HG03280 (cell line): ENCODE data around the gene SURF2.
"Not testable (repeated sequence)": the region's sequence is repeated elsewhere in the genome, so short reads cannot be mapped to it uniquely, and the experiment has no call there.

Experiments used
- ATAC-seq: cut with Tn5 transposase; IDR thresholded peaks from one replicate; pipeline ENCODE4 v1.9.1; 2021; ENCODE audit warnings: mild to moderate bottlenecking, moderate library complexity; ENCODE audit not compliant: unreplicated experiment

Gene SURF2

DNA sequence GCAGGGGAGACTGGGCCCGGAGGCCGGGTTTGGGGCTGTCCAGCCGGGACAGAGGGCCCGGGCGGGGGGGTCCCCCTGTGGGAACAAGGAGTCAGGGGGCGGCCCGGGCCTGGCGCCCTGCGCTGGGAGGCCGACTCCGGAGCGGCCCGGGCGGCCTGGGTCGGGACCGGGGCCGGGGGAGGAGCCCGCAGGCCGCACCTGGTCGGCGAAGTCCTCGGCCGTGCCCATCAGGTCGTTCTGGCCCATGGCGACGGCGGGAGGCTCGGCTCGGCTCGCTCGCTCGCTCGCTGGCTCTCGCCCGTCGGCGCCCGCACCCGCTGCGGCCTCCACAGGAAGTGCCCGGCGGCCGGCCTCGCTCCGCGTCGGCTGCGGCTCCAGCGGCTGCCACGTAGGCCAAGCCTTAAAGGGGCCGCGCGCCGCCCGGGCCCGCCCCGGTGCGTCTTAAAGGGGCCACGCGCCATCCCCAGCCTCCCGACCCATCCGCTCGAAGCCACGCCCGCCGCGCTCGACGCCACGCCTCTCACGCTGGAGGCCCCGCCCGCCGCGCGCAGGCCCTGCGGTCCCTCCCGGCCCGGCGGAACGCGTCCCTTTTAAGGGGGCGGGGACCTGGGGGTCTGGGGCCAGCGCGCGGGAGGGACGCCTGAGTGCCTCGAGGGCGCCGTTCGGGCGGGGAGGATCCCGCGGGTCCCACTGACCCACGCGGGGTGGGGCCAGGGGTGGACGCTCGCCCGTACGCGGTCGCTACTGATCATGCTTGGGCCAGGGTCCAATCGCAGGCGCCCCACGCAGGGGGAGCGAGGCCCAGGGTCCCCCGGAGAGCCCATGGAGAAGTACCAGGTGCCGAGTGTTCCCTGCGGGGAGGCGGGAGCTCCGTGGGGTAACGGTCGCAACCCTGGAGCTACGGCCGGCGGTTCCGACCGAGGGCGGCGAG is 19.6 kb downstream of the SURF2 start, which contains the start of the genes STKLD1 and SURF4:
STKLD1 (plus strand) TSS at position 643 of the 931 bp plus-strand sequence; CDS start at position 751, 108 bp downstream.
SURF4 (minus strand) TSS at position 337 of the 931 bp plus-strand sequence; CDS start at position 246, 91 bp downstream.
- ATAC-seq = peak; percentile 93

DNA sequence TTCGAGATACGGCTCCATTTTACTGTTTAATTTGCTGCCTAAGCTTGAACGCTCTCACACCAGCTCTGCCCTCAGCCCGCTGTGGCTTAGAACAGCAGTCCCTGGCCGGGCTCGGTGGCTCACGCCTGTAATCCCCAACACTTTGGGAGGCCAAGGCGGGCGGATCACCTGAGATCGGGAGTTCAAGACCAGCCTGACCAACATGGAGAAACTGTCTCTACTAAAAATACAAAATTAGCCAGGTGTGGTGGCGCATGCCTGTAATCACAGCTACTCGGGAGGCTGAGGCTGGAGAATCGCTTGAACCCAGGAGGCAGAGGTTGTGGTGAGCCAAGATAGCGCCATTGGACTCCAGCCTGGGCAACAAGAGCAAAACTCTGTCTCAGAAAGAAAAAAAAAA is 20.9 kb downstream of the SURF2 start:
- ATAC-seq = not testable (repeated sequence)

DNA sequence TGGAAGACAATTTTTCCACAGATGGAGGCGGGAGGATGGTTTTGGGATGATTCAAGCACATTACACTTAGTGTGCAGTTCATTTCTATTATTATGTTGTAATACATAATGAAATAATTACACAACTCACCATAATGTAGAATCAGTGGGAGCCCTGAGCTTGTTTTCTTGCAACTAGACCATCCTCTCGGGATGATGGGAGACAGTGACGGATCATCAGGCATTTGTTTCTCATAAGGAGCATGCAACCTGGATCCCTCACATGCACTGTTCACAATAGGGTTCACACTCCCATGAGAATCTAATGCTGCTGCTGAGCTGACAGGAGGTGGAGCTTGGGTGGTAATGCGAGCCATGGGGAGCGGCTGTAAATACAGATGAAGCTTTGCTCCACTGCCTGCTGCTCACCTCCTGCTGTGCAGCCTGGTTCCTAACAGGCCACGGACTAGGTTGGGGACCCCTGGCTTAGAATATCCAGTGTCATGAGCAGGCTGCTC is 21.4 kb downstream of the SURF2 start:
- ATAC-seq = no peak

DNA sequence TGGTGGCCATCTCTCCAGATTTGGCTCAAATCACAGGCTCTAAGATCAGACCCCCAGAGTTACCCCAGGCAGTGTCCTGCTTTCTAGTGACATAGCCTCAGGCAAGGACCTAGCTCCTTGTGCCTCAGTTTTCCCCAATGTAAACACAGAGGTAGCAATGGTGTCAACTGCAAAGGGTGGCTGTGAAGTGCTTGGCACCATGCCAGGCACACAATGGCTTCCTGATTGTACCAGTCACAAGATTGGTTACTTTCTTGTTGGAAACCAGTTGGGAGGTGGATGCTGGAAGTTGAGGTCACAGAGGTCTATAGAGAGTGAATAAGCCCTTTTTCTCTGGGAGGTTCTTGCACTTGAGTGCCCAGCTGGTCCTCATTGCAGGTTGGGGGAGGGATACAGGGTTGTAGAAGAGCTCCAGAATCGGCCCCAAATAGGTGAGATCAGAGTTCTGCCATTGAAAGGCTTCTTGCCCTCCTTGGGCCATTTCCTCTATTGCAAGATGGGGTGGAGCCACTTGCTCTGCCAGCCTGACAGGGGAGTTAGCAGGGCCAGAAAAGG is 22.1 kb downstream of the SURF2 start:
- no peak for ATAC-seq

DNA sequence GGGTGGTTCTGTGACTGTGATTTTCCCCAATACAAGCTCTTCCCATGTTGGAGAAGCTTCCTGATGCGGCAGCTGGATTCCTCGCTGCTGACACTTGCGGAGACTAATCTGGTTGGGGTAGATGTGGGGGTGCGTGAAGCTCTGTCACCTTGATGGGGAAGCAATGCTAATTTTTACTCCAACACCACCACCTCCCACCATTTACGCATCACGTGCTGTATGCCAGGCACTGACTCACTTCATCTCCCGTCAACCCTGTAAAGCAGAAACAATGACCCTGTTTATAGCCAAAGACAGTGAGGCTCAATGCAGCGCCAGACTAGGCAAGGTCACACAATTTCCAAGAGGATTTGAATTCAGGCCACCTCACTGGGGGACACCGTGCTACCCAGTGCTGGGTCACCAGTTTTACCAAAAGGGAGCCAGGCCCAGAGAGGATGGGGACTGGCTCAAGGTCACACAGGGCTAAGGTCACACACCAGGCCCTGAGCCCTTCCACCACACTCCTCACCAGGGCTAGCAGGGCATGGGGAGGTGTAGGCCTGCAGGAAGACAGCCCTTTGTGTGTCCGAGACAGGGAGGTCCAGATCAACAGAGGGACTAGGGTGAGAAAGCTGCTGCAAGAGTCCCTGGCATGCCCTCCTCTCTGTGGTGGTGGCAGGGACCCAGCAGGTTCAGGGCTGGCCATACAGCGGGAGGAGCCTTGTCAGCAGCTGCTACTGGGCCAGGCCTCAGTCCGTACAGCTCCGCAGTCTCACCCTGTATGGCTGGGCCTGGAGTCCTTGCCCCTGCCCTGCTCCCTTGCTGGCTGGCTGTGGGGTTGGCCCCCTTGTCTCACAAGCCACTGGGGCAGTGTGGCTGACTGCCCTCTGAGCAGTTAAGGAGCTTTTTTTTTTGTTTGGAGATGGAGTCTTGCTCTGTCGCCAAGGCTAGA is 23.1 kb downstream of the SURF2 start:
- ATAC-seq = no peak

DNA sequence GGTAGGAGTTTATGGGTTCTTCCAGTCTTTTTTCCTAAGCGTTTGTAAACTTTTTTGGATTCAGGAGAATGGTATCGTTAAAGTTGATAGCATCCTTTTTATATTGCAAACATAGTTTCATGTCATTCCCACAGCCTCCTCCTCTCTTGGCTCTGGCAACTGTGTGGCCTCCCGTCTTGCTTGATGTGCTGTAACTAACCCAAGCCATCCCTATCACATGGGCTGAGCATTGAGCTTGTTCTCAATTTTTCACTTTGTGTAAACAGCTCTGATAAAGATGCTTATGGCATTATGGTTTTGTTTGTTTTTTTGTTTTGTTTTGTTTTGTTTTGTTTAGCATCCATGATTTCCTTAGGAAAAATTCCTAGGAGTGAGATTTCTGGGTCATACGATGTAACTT is 24.4 kb downstream of the SURF2 start:
- no peak for ATAC-seq

DNA sequence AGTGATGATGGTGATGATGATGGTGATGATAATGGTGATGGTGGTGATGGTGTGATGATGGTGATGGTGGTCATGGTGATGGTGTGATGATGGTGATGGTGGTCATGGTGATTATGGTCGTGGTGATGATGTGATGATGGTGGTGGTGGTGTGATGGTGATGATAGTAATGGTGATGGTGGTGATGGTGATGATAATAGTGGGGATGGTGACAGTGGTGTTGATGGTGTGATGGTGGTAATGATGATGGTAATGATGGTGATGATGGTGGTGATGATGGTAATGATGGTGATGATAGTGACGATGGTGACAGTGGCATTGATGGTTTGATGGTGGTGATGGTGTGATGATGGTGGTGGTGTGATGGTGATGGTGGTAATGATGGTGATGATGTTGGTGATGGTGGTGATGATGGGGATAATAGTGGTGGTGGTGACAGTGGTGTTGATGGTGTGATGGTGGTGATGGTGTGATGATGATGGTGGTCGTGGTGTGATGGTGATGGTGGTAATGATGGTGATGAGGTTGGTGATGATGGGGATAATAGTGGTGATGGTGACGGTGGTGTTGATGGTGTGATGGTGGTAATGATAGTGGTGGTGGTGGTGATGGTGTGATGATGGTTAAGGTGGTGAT is 26.3 kb downstream of the SURF2 start:
- no peak for ATAC-seq

DNA sequence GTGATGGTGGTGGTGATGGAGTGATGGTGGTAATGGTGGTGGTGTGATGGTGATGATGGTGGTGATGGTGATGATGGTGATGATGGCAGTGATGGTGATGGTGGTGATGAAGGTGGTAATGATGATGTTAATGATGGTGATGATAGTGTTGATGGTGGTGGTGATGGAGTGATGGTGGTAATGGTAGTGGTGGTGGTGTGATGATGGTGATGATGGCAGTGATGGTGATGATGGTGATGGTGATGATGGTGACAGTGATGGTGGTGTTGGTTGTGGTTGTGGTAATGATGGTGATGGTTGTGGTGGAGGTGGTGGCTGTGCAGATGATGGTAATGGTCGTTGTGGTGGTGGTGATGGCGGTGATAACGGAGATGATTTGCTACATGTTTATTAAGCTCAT is 27.1 kb downstream of the SURF2 start:
- ATAC-seq = no peak

DNA sequence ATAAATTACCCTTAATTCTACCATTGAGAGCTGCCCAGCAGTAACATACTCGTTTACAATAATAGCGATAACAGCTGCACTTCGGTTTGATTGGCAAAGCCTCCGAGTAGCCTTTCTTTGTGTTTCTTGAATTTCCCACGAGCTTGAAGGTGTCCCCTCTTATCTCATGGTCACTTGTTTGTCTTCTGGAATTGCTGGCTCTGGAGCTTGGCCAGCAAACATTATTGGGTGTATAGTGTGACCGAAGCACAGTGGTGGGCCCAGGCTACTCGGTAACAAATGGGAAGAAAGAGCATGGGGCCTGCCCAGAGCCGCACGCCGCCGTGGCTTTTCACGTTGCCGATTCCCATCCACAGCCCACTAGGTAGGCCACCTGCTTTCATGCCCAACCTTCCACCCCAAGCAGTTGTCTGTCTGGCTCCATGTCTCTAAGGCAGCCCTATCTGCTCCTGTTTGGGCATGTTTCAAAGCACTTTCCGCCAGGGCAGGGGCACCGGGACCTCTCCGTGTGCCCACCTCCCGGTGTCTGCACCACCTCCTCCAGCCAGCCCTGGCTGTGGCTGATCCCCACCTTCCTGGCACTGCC is 28.5 kb downstream of the SURF2 start:
- ATAC-seq = no peak

DNA sequence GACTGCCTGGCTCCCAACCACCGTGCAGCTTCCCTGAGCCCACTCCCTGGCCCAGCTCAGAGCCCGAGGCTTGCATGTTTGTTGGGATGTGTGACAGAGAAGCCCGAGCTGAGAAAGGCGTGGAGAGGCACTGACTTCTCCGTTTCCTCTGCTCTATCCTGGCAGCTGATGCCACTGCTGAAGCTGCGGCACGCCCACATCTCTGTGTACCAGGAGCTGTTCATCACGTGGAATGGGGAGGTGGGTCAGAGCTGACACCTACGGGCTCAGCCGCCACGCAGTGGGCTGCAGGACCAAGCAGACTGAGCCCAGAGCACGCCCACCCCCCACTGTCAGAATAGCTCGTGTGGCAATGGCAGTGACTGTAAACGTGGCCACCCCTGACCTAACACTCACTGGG is 29.1 kb downstream of the SURF2 start:
- no peak for ATAC-seq

DNA sequence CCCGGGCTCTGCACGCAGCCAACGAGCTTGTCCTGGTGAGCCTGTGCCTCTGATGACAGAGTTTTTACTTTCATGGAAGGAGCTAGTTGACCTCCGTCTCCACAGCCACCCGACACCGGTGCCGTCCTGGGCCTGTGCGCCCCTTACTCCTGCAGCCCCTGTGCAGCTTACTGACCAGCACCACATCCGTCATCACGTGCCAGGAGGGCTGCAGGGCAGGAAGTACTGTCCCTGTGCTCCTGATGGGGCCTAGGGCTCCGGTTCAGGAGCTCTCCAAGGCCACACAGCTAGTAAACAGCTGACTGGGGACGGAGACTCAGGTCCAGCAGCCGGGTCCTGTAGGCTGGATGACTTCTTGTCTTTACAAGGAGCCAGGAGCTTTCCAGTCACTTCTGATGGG is 30.0 kb downstream of the SURF2 start:
- ATAC-seq = no peak

DNA sequence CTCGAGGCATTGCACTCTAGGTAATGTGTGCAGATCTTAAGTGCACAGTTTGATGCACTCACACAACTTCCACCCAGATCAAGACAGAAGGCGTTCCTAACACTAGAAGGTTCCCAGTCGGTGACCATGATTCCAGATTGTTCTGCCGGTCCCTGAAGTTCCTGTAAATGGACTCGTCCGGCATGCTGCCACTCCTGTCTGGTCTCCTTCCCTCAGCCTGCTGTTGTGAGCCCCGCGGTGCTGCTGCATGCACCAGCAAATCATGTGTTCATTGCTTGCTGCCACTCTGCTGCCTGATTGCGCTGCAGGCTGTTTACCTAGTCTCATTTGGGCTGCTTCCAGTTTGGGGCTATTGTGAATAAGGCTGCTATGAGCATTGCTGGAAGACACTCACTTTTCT is 31.3 kb downstream of the SURF2 start:
- no peak for ATAC-seq

DNA sequence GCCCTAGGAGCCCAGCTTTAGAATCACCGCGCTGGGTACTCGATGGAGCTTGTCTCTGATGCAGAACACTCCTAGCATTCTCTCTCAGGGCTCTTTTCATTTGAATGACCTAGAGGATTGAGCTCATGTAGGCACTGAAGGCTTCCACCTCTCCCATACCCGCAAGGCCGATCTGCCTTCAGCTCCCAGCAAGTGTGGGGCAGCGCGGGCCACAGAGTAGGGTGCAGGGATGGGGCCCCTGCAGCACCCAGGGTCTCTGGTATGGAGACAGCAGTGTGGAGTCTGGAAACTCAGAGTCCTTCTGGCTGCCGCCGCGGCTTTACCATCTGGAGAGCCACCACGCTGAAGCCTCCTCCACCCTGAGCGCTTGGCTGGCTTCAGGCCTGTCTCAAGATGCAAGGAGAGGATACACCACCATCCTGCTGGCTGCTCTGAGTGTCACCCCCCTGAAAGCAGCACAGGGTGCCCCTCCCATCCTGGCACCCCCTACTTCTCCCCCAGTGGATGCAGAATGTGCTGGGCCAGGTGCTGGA is 32.7 kb downstream of the SURF2 start:
- no peak for ATAC-seq

DNA sequence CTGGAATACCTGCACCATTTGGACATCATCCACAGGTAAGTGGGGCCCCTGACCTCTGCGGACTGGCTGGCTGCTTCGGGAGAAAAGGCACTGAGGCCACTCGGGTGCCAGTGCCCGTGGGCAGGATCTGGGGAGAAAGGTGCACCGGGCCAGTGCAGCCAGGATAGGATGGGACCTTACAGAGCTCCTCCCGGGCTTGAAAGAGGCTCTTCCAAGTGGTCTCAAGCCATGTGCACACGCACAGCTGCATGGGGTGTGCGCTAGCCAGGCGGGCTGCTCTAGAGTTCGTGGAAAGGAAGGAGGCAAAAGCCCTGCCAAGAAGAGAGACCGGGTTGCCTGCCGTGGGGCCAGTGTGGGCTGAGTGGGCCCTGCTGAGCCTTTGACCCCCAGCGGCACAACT is 33.2 kb downstream of the SURF2 start:
- ATAC-seq = no peak

DNA sequence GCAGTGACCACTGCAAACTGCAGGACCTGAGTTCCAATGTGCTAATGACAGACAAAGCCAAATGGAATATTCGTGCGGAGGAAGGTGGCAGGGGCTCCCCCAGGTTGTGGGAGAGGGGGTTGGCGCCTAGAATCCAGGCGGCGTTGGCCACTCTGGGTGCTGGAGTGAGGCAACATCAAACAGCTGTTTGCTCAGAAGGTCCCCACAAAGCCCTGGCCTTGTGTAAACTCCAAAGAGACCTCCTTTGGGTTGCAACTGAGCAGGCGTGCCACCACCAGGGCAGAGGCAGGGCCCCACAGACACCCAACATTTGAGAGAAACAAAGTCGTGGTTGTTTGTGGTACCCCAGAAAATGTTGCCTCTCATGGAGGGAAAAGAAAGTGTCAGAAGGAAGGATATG is 34.4 kb downstream of the SURF2 start:
- no peak for ATAC-seq

DNA sequence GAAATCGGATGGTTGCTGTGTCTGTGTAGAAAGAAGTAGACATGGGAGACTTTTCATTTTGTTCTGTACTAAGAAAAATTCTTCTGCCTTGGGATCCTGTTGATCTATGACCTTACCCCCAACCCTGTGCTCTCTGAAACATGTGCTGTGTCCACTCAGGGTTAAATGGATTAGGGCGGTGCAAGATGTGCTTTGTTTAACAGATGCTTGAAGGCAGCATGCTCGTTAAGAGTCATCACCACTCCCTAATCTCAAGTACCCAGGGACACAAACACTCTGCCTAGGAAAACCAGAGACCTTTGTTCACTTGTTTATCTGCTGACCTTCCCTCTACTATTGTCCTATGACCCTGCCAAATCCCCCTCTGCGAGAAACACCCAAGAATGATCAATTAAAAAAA is 35.1 kb downstream of the SURF2 start:
- not testable (repeated sequence) for ATAC-seq

DNA sequence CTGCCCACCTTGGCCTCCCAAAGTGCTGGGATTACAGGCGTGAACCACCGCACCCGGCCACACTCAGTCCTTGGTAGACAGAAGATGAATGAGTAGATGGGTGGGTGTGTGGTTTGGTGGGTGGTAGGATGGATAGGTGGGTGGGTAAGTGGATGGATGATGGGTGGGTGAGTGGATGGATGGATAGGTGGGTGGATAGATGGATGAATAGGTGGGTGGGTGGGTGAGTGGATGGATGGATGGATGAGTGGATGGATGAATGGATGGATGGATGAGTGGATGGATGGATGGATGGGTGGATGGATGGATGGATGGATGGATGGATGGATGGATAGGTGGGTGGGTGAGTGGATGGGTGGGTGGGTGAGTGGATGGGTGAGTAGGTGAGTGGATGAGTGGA is 36.0 kb downstream of the SURF2 start:
- not testable (repeated sequence) for ATAC-seq

DNA sequence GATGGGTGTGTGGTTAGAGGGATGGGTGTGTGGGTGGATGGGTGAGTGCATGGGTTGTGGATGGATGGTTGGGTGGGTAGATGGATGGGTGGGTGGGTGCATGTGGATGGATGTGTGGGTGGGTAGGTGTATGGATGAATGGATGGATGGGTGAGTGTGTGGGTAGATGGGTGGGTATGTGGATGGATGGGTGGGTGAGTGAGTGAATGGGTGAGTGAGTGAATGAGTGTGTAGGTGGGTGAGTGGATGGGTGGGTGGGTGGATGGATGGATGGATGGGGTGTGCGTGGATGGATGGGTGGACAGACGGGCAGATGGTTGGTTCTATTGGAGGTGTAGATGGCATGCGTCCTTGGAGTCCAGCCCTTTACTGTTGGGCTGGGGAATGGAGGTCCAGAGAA is 37.0 kb downstream of the SURF2 start:
- no peak for ATAC-seq

DNA sequence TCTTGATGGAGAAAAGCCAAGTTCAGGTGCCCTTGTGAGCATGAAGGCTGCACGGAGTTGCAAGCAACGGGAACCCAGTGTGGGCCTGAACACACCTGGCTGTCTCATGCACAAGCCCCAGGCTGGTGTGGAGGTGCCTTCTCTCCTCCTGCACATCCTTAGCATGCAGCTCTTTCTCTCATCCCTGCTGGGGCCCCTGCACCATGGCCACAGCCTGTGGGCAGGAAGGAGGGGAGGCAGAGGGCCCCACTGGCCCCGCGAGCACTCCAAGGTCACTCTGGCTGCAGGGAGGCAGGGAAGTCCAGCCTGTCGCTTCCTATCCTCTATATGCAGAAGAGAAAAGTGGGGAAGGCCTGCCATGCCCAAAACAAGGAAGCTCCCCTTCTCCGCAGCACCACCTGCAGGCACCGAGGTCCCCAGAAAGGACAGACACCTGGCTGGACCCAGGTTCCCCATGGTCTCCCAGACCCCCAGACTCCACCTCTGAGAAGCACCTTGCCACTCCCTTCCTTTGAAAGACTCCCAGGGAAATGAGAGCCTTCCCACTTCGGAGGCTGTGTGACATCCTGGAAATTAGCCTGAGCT is 38.4 kb downstream of the SURF2 start:
- no peak for ATAC-seq

DNA sequence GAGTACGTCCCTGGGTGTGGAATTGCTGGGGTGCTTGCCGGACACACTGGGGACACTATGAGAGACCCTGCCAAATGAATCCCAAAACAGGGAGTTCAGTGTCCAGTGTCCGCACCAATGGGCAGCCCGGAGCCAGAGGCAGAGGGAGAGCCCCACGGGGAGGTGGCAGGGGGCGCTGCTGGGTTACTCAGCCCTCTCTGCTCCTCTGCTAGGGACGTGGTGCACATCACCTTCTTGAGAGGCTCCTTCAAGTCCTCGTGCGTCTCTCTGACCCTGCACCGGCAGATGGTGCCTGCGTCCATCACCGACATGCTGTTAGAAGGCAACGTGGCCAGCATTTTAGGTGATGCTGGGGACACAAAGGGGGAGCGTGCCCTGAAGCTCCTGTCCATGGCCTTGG is 40.6 kb downstream of the SURF2 start:
- no peak for ATAC-seq
